ENCODE data around the gene CILP2. TPM values are rescaled to one million over a fixed set of nuclear protein-coding genes. Genes with fewer than 3 reads are reported as not detected.

Gene CILP2
- total and polyA plus RNA-seq, 9 of the 15 experiments (the other 6 are each of a cell fraction or from before 2014, with no cell fraction given): 0.04 to 0.35 (median 0.05) TPM; not detected in 2

Other genes starting within 250 kb of the CILP2 start
Only the 7 nearest of the 12 such genes appear.
- gene TSSK6, start 22.7 kb upstream of the CILP2 start, total RNA-seq (2014; rRNA removed): 2.0 and 2.1 TPM in 2 replicates
- 0.22 TPM in 1 of 2 replicates, not detected in the other for gene TSSK6, start 22.7 kb upstream of the CILP2 start, total RNA-seq (2014; rRNA removed; fragmentation: Illumina TruSeq; extraction: Trizol)
- gene TSSK6, start 22.7 kb upstream of the CILP2 start, total RNA-seq (2015; rRNA removed; fragmentation: Illumina TruSeq; extraction: Trizol): 0.76 and 0.90 TPM in 2 replicates
- gene TSSK6, start 22.7 kb upstream of the CILP2 start, total RNA-seq (2021): 2.4 and 2.6 TPM in 2 replicates
- 0.93 and 1.8 TPM in 2 replicates for gene TSSK6, start 22.7 kb upstream of the CILP2 start, polyA plus RNA-seq (2011; rRNA removed)
- 0.21 and 0.39 TPM in 2 replicates for gene TSSK6, start 22.7 kb upstream of the CILP2 start, polyA plus RNA-seq (2014; fragmentation: Illumina TruSeq; extraction: Trizol)
- gene TSSK6, start 22.7 kb upstream of the CILP2 start, polyA plus RNA-seq (2014; fragmentation: Nextera tagmentation; extraction: Ambion mirVana): not detected
- 2.4 and 3.9 TPM in 2 replicates for gene TSSK6, start 22.7 kb upstream of the CILP2 start, polyA plus RNA-seq (2014; rRNA removed)
- 386 and 429 TPM in 2 replicates for gene NDUFA13, start 22.0 kb upstream of the CILP2 start, total RNA-seq (2014; rRNA removed)
- gene NDUFA13, start 22.0 kb upstream of the CILP2 start, total RNA-seq (2014; rRNA removed; fragmentation: Illumina TruSeq; extraction: Trizol): 74.8 and 146 TPM in 2 replicates
- 397 and 447 TPM in 2 replicates for gene NDUFA13, start 22.0 kb upstream of the CILP2 start, total RNA-seq (2015; rRNA removed; fragmentation: Illumina TruSeq; extraction: Trizol)
- gene NDUFA13, start 22.0 kb upstream of the CILP2 start, total RNA-seq (2021): 522 and 559 TPM in 2 replicates
- gene NDUFA13, start 22.0 kb upstream of the CILP2 start, polyA plus RNA-seq (2011; rRNA removed): 340 and 343 TPM in 2 replicates
- 298 and 395 TPM in 2 replicates for gene NDUFA13, start 22.0 kb upstream of the CILP2 start, polyA plus RNA-seq (2014; fragmentation: Illumina TruSeq; extraction: Trizol)
- gene NDUFA13, start 22.0 kb upstream of the CILP2 start, polyA plus RNA-seq (2014; fragmentation: Nextera tagmentation; extraction: Ambion mirVana): 100 to 1,000 TPM; 263 to 440 TPM
- 596 and 801 TPM in 2 replicates for gene NDUFA13, start 22.0 kb upstream of the CILP2 start, polyA plus RNA-seq (2014; rRNA removed)
- 1.3 and 1.5 TPM in 2 replicates for gene YJEFN3, start 9.4 kb upstream of the CILP2 start, total RNA-seq (2014; rRNA removed)
- gene YJEFN3, start 9.4 kb upstream of the CILP2 start, total RNA-seq (2014; rRNA removed; fragmentation: Illumina TruSeq; extraction: Trizol): 0.86 and 0.98 TPM in 2 replicates
- 1.1 TPM in 2 replicates for gene YJEFN3, start 9.4 kb upstream of the CILP2 start, total RNA-seq (2015; rRNA removed; fragmentation: Illumina TruSeq; extraction: Trizol)
- gene YJEFN3, start 9.4 kb upstream of the CILP2 start, total RNA-seq (2021): 3.6 and 4.8 TPM in 2 replicates
- 1.0 and 1.6 TPM in 2 replicates for gene YJEFN3, start 9.4 kb upstream of the CILP2 start, polyA plus RNA-seq (2011; rRNA removed)
- gene YJEFN3, start 9.4 kb upstream of the CILP2 start, polyA plus RNA-seq (2014; fragmentation: Illumina TruSeq; extraction: Trizol): 2.9 and 3.8 TPM in 2 replicates
- gene YJEFN3, start 9.4 kb upstream of the CILP2 start, polyA plus RNA-seq (2014; fragmentation: Nextera tagmentation; extraction: Ambion mirVana): under 1 TPM in 1 of 2 experiments, not detected in 1; 0.04 TPM
- gene YJEFN3, start 9.4 kb upstream of the CILP2 start, polyA plus RNA-seq (2014; rRNA removed): 4.8 and 5.8 TPM in 2 replicates
- gene PBX4, start 80.4 kb downstream of the CILP2 start, total RNA-seq (2014; rRNA removed): 1.2 and 2.2 TPM in 2 replicates
- gene PBX4, start 80.4 kb downstream of the CILP2 start, total RNA-seq (2014; rRNA removed; fragmentation: Illumina TruSeq; extraction: Trizol): 0.73 and 0.86 TPM in 2 replicates
- gene PBX4, start 80.4 kb downstream of the CILP2 start, total RNA-seq (2015; rRNA removed; fragmentation: Illumina TruSeq; extraction: Trizol): 2.0 and 2.1 TPM in 2 replicates
- gene PBX4, start 80.4 kb downstream of the CILP2 start, total RNA-seq (2021): 2.0 and 2.1 TPM in 2 replicates
- gene PBX4, start 80.4 kb downstream of the CILP2 start, polyA plus RNA-seq (2011; rRNA removed): 2.7 and 3.1 TPM in 2 replicates
- 0.92 and 2.5 TPM in 2 replicates for gene PBX4, start 80.4 kb downstream of the CILP2 start, polyA plus RNA-seq (2014; fragmentation: Illumina TruSeq; extraction: Trizol)
- under 1 TPM in 1 of 2 experiments, not detected in 1; 0.11 TPM for gene PBX4, start 80.4 kb downstream of the CILP2 start, polyA plus RNA-seq (2014; fragmentation: Nextera tagmentation; extraction: Ambion mirVana)
- gene PBX4, start 80.4 kb downstream of the CILP2 start, polyA plus RNA-seq (2014; rRNA removed): 3.8 and 5.9 TPM in 2 replicates
- 2.3 and 3.3 TPM in 2 replicates for gene LPAR2, start 90.0 kb downstream of the CILP2 start, total RNA-seq (2014; rRNA removed)
- 1.8 and 1.9 TPM in 2 replicates for gene LPAR2, start 90.0 kb downstream of the CILP2 start, total RNA-seq (2014; rRNA removed; fragmentation: Illumina TruSeq; extraction: Trizol)
- 4.0 and 4.4 TPM in 2 replicates for gene LPAR2, start 90.0 kb downstream of the CILP2 start, total RNA-seq (2015; rRNA removed; fragmentation: Illumina TruSeq; extraction: Trizol)
- 7.0 and 10.3 TPM in 2 replicates for gene LPAR2, start 90.0 kb downstream of the CILP2 start, total RNA-seq (2021)
- 4.4 and 9.4 TPM in 2 replicates for gene LPAR2, start 90.0 kb downstream of the CILP2 start, polyA plus RNA-seq (2011; rRNA removed)
- gene LPAR2, start 90.0 kb downstream of the CILP2 start, polyA plus RNA-seq (2014; fragmentation: Illumina TruSeq; extraction: Trizol): 6.5 and 7.8 TPM in 2 replicates
- gene LPAR2, start 90.0 kb downstream of the CILP2 start, polyA plus RNA-seq (2014; fragmentation: Nextera tagmentation; extraction: Ambion mirVana): under 1 TPM; 0.63 TPM
- gene LPAR2, start 90.0 kb downstream of the CILP2 start, polyA plus RNA-seq (2014; rRNA removed): 8.1 and 13.8 TPM in 2 replicates
- gene GMIP, start 105.4 kb downstream of the CILP2 start, total RNA-seq (2014; rRNA removed): 9.9 and 12.6 TPM in 2 replicates
- gene GMIP, start 105.4 kb downstream of the CILP2 start, total RNA-seq (2014; rRNA removed; fragmentation: Illumina TruSeq; extraction: Trizol): 2.2 and 3.9 TPM in 2 replicates
- 3.2 and 3.3 TPM in 2 replicates for gene GMIP, start 105.4 kb downstream of the CILP2 start, total RNA-seq (2015; rRNA removed; fragmentation: Illumina TruSeq; extraction: Trizol)
- gene GMIP, start 105.4 kb downstream of the CILP2 start, total RNA-seq (2021): 13.5 and 15.8 TPM in 2 replicates
- gene GMIP, start 105.4 kb downstream of the CILP2 start, polyA plus RNA-seq (2011; rRNA removed): 2.9 and 5.1 TPM in 2 replicates
- 5.4 and 6.3 TPM in 2 replicates for gene GMIP, start 105.4 kb downstream of the CILP2 start, polyA plus RNA-seq (2014; fragmentation: Illumina TruSeq; extraction: Trizol)
- under 1 TPM; 0.14 to 0.38 TPM for gene GMIP, start 105.4 kb downstream of the CILP2 start, polyA plus RNA-seq (2014; fragmentation: Nextera tagmentation; extraction: Ambion mirVana)
- 6.8 and 12.5 TPM in 2 replicates for gene GMIP, start 105.4 kb downstream of the CILP2 start, polyA plus RNA-seq (2014; rRNA removed)
- 32.5 and 41.6 TPM in 2 replicates for gene ATP13A1, start 125.4 kb downstream of the CILP2 start, total RNA-seq (2014; rRNA removed)
- gene ATP13A1, start 125.4 kb downstream of the CILP2 start, total RNA-seq (2014; rRNA removed; fragmentation: Illumina TruSeq; extraction: Trizol): 20.1 and 21.6 TPM in 2 replicates
- gene ATP13A1, start 125.4 kb downstream of the CILP2 start, total RNA-seq (2015; rRNA removed; fragmentation: Illumina TruSeq; extraction: Trizol): 19.6 and 21.8 TPM in 2 replicates
- gene ATP13A1, start 125.4 kb downstream of the CILP2 start, total RNA-seq (2021): 68.0 and 83.8 TPM in 2 replicates
- 23.1 and 45.6 TPM in 2 replicates for gene ATP13A1, start 125.4 kb downstream of the CILP2 start, polyA plus RNA-seq (2011; rRNA removed)
- 27.9 and 46.9 TPM in 2 replicates for gene ATP13A1, start 125.4 kb downstream of the CILP2 start, polyA plus RNA-seq (2014; fragmentation: Illumina TruSeq; extraction: Trizol)
- 1 to 10 TPM in 1 of 2 experiments, under 1 TPM in 1; 0.90 to 1.8 TPM for gene ATP13A1, start 125.4 kb downstream of the CILP2 start, polyA plus RNA-seq (2014; fragmentation: Nextera tagmentation; extraction: Ambion mirVana)
- 49.2 and 58.9 TPM in 2 replicates for gene ATP13A1, start 125.4 kb downstream of the CILP2 start, polyA plus RNA-seq (2014; rRNA removed)

Measured in K562 (cell line).